Vagina (tissue), 2 donors: ENCODE results near the gene OR1L6.

Experiments used
- POLR2A ChIP-seq, 2 donors: fragments of 450-650 bp; IDR thresholded peaks; one replicate each; pipeline ENCODE4 v1.6.1; 2017; ENCODE audit warnings: antibody characterized with exemption in 2 of 2, mild to moderate bottlenecking in 2 of 2, moderate library complexity in 2 of 2
- POLR2AphosphoS5 ChIP-seq, 2 donors: sonication (generic); formaldehyde crosslinking; IDR thresholded peaks; one replicate each; pipeline ENCODE4 v1.9.0; 2017; ENCODE audit warnings: antibody characterized with exemption in 2 of 2, mild to moderate bottlenecking in 2 of 2, low read depth in 1 of 2; ENCODE audit not compliant: insufficient read depth in 1 of 2
- TF ChIP-seq, protein P1 (sequence below), 3 experiments: fragments of 450-650 bp in 2 of 3; fragments of 200-600 bp in 1 of 3; sonication (generic) in 1 of 3; IDR thresholded peaks; one replicate each; pipeline ENCODE4 v1.5.1; 2017 to 2019; ENCODE audit warnings: antibody characterized with exemption in 3 of 3, mild to moderate bottlenecking in 2 of 3, moderate library complexity in 2 of 3

DNA sequence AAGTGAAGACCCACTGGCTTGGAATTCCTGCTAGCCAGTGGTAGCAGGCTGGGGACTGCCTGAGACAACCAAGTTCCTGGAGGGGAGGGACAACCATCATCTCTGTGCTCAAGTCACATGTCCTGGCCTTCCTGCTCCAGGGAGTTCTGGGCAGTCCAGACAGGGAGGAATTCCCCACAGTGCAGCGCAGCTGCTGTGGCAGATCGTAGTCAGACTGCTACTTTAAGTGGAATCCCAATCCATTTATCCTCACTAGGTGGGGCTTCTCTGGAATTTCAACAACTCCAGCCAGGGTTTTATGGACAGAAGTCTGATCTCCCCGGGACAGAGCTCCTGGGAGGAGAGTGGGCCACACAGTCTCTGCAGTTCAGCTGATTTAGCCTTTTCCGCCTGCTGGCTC lies 25.7 kb downstream of the OR1L6 start:
- TF ChIP-seq POLR2A (IDR thresholded peaks at IDR 0.05) = no peak
- TF ChIP-seq, protein P1, sequence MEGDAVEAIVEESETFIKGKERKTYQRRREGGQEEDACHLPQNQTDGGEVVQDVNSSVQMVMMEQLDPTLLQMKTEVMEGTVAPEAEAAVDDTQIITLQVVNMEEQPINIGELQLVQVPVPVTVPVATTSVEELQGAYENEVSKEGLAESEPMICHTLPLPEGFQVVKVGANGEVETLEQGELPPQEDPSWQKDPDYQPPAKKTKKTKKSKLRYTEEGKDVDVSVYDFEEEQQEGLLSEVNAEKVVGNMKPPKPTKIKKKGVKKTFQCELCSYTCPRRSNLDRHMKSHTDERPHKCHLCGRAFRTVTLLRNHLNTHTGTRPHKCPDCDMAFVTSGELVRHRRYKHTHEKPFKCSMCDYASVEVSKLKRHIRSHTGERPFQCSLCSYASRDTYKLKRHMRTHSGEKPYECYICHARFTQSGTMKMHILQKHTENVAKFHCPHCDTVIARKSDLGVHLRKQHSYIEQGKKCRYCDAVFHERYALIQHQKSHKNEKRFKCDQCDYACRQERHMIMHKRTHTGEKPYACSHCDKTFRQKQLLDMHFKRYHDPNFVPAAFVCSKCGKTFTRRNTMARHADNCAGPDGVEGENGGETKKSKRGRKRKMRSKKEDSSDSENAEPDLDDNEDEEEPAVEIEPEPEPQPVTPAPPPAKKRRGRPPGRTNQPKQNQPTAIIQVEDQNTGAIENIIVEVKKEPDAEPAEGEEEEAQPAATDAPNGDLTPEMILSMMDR (IDR thresholded peaks at IDR 0.05) = no peak
- TF ChIP-seq POLR2AphosphoS5 (IDR thresholded peaks at IDR 0.05; ENCODE audit: insufficient read depth in 1 of 2, low read depth in 1 of 2) = no peak
